ENCODE results near the gene CDK14.
"Not testable (repeated sequence)": the region's sequence is repeated elsewhere in the genome, so short reads cannot be mapped to it uniquely, and the experiment has no call there.

CDK14 gene

GRCh38 chr7:90900628-90901356 lies 304.7 kb downstream of the CDK14 start:
- no peak for DNase-seq (ENCODE audit: low read depth)

- no peak for DNase-seq (ENCODE audit: low read depth)
These were observed 307.7 kb downstream of the CDK14 start for GRCh38 chr7:90903841-90904240.

- no peak for DNase-seq (ENCODE audit: low read depth)
These were observed 314.0 kb downstream of the CDK14 start for GRCh38 chr7:90910136-90910535.

GRCh38 chr7:90916319-90916718 lies 320.2 kb downstream of the CDK14 start:
- no peak for DNase-seq (ENCODE audit: low read depth)

DNA sequence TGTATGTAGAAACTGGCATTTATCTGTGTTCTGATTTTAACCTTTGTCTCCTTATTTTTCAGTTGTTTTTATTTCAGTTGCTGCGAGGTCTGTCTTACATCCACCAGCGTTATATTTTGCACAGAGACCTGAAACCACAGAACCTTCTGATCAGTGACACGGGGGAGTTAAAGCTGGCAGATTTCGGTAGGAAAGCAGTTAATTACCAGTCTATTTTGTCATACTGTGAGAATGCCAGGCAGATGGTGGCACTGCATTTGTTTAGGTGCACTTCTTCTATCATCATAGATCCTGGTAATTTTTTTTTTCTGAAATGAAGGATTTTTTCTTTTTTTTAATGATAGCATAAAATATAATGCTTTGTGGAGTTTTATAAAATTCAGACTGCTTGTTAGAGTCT lies 321.4 kb downstream of the CDK14 start:
- no peak for DNase-seq (ENCODE audit: low read depth)

DNA sequence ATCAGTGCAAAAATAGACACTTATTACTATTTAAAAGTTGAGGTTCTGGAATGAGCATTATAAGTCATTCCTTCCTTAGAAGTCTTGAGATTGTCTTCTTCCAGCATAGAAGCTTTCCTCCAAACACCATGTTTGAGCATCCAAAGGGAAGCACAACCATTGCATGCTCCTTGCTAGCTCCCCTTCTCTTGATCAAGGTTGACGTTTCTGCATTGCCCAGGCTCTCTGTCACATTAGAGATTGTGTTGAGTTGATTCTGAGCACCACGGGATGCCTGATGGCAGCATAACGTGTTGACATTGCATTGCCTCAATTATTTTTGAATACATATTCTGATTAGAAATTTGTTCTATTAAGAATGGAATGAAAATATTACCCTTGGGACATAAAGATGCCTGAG lies 322.2 kb downstream of the CDK14 start:
- DNase-seq (ENCODE audit: low read depth): no peak

DNA sequence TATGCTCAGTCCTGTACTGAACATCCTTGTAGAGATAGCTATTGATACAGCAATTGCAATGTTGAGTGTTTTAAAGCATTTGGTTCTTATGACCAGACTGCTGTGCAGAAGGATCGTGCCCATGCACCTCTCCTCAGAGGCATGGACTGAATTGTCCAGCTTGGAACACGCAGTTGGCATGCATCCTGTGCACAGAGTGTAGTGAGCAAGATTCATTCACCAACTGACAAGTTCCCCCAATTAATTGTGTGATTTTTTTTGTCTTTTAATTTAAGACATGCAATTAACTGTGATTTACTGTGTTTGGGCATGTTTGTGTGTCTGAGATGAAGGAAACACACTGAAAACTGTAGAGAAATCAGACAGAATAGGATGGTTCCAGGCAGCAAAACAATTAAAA lies 323.7 kb downstream of the CDK14 start:
- DNase-seq (ENCODE audit: low read depth): no peak

GRCh38 chr7:90920336-90920735 lies 324.2 kb downstream of the CDK14 start:
- DNase-seq (ENCODE audit: low read depth): no peak

GRCh38 chr7:90923541-90923997 lies 327.4 kb downstream of the CDK14 start:
- DNase-seq (ENCODE audit: low read depth): no peak

DNA sequence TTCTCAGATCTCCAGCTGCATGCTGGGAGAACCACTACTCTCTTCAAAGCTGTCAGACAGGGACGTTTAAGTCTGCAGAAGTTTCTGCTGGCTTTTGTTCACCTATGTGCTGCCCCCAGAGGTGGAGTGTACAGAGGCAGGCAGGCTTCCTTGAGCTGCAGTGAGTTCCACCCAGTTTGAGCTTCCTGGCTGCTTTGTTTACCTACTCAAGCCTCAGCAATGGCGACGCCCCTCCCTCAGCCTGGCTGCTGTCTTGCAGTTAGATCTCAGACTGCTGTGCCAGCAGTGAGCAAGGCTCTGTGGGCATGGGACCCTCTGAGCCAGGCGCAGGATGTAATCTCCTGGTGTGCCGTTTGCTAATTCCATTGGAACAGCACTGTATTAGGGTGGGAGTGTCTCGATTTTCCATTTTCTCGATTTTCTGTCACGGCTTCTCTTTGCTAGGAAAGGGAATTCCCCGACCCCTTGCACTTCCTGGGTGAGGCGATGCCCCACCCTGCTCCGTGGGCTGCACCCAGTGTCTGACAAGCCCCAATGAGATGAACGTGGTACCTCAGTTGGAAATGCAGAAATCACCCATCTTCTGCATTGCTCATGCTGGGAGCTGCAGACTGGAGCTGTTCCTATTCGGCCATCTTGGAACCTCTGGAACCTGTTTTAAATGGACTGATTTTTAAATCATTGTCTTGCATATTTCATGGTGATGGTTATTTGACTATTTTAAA lies 332.7 kb downstream of the CDK14 start:
- not testable (repeated sequence) for DNase-seq (ENCODE audit: low read depth)

DNA sequence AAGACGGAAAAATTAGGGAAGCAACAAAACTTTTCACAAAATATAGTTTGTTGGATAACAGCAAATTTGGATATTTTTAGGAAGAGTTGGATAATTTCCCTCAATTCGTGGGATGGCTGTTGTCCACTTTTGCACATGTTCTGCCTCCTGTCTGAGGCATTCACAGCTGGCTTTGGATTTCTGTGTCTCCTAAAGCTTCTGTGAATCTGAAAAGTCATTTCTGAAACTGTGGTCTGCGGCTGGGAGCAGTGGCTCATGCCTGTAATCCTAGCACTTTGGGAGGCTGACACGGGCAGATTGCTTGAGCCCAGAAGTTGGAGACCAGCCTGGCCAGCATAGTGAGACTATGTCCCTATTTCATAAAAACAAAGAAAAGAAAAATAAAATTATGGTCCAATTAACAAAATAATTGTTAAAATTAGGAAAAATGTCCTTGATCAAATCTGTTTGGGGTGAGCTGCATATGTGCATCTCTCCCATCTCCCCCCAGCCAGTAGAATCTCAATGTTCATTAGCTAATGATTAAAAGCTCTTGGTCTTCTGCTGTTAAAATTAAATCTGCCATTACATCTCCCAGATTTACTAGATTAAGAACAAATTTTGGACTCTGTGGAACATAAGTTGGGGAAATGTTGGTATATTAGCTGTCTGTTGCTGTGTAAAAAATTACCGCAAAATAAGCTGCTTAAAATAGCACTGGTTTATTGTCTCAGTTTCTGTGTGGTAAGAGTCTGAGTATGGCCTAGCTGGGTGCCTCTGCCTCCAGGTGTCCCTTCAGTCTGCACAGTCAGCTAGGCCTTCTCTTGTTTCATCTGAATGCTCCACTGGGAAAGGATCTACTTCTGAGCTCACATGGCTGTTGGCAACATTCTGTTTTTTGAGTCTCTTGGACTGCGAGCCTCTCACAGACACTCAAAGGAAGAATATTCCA lies 336.1 kb downstream of the CDK14 start:
- DNase-seq (ENCODE audit: low read depth): no peak

GRCh38 chr7:90933041-90933440 lies 336.9 kb downstream of the CDK14 start:
- DNase-seq (ENCODE audit: low read depth): no peak

DNA sequence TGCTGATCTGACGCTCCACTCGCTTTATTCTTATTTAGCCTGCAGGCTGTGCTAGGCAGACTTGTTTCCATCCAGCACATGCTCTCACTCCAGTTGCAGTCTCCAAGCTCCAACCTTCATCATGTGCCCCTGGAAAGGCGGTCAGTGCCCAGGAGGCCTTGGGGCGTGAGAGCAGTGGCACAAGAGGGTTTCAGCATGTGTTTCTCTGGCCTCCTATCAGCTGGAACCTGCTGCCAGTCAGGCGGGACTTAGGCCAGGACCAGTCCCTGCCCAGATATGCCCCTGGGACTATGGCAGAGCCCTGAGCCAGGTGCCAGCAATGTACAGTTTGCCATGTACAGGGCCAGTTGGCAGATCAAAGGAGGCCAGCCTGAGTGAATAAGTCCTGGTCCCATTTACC lies 337.9 kb downstream of the CDK14 start:
- DNase-seq (ENCODE audit: low read depth): no peak

GRCh38 chr7:90938371-90938770 lies 342.2 kb downstream of the CDK14 start:
- DNase-seq (ENCODE audit: low read depth): no peak

- DNase-seq (ENCODE audit: low read depth): no peak
These were observed 343.5 kb downstream of the CDK14 start for GRCh38 chr7:90939666-90940065.

DNA sequence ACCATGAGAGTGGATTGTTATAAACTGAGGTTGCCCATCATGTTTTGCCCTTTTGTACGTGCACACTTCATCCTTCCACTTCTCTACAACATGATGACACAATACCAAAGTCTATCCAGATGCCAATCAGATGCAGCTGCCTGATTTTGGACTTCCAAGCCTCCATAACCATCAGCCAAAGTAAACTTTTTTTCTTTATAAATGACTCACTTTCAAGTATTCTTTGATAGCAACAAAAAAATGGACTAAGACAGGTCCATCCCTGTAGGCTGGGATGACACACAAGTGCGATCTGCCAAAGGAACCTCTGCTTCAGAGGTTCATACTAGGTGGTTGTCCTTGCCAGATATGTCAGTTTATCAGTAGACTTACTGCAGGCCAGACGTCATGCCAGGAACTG lies 347.9 kb downstream of the CDK14 start:
- DNase-seq (ENCODE audit: low read depth): no peak

DNA sequence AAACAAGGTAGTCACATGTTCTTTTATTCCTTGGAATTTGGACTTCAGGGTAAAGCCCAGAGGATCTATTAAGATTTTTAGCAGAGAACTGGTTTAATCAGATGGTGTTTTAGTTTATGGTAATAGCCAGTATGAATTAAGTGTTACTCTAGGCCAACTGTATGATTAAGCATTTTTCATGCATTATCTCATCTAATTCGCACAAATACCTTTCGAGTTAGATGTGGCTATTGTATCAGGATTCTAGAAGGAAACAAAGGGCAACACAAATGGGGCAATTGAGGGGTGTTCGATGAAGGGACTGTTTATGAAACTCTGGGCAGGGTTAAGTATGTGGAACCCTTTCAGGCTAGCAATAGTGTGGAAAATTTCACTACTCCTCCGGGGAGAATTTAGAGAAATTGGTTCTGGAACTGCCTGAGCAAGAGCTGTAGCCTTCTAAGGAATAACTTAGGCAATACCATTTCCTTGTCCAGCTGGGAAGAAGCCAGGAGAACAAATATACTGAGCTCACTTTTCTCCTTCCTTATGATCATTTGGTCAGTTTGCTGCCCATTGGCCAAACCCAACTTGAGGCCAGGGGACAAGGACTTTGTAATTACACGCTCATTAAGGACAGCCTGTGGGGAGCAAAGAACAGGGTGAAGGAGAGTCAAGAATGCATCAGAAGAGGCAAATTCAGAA lies 349.1 kb downstream of the CDK14 start:
- no peak for DNase-seq (ENCODE audit: low read depth)

DNA sequence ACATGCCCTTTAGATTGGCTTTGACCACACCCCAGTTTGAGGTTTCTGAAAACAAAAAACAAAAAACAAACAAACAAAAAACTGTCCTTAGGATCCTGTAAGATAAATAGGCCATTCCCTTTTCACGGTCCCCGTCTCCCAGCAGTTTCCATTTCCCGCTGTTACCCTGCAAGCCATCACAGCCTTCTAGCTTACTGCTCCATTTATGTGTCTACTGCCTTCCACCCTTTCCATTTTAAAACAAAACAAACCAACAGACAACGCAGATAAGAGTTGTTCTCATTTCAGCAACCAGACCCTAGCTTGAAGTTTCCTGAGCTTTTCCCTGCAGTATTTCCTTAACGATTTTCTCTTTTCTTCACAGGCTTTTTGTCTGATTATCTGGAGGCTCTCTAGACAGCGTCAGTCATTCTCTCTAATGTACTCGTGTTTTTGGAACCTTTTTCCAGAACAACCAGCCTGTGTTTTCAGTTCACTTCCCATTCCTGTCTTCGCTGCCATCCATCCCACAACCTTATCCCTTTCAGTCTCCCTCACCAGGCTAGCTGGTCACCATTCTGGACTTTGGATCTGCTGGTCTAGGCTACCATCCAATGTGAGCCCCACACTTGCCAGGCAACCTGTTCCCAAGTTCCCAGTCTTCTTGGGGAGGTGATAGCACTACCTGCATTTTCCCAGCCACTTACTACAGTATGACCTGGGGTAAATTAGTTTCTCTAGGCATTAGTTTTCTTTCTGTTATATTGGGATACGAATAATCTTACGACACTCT lies 350.8 kb downstream of the CDK14 start:
- no peak for DNase-seq (ENCODE audit: low read depth)

- DNase-seq (ENCODE audit: low read depth): no peak
These were observed 352.0 kb downstream of the CDK14 start for GRCh38 chr7:90948085-90948484.

GRCh38 chr7:90951229-90951628 lies 355.1 kb downstream of the CDK14 start:
- DNase-seq (ENCODE audit: low read depth): no peak

All from activated T-helper 9 cell treated with anti-CD3 and anti-CD28 coated beads, Interleukin-2, amount 50 U/mL, for 16 hours (primary cell).